HG02571 (cell line): Measurements from ENCODE around the gene TMEM86A.

Experiments used
- ATAC-seq: cut with Tn5 transposase; IDR thresholded peaks from one replicate; pipeline ENCODE4 v1.9.1; 2021; ENCODE audit warnings: mild to moderate bottlenecking, moderate library complexity; ENCODE audit not compliant: unreplicated experiment

Gene TMEM86A

DNA sequence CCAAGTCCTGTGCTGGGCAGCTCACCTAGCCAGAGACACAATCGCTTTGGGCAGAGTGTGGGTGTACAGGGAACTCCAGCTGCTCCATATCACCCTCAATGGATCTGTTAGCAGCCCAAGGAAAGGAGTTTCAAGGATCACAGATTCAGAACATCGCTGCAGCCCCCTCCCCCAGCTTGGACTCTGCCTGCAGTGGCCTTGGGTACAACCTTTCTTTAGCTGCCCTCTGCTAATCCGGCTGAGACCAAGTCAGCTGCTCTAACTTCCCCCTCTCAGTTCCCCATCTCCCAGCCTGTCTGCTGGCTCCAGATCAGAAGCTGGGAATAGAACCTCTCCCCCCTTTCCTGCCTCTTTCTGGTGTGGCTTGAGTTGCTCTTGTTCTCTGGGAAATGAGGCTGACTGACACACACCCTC, 1.3 kb downstream of the TMEM86A start:
- ATAC-seq: no peak

DNA sequence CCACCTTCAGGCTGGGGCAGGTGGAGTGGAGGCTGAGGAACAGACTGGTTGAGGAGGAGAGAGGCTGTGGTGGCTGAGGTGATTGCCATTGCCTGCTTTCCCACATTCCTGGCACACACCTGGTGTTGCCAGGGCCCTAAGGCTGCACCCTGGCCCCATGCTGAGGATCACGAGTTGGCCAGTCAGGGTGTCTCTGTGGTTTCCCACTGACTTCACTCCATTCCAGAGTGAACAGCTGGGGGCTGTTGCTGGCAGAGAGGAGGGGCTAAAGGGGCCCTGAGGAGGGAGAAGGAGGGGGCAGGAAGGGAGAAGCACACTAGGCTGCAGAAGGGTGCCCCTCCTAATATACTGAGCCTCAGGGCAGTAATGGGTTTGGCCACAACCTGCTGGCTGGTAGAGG, 1.8 kb downstream of the TMEM86A start:
- no peak for ATAC-seq

DNA sequence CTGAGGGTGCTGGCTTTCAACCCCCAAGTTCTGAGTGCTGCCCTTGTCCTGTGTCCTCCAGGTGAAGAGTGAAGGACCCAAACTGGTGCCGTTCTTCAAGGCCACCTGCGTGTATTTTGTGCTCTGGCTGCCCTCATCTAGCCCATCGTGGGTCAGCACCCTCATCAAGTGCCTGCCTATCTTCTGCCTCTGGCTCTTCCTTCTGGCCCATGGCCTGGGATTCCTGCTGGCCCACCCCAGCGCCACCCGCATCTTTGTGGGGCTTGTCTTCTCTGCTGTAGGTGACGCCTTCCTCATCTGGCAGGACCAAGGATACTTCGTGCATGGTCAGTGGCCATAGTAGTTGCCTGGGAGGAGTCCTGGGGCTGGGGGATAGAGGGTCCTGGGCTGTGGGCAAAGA, 2.3 kb downstream of the TMEM86A start:
- no peak for ATAC-seq

DNA sequence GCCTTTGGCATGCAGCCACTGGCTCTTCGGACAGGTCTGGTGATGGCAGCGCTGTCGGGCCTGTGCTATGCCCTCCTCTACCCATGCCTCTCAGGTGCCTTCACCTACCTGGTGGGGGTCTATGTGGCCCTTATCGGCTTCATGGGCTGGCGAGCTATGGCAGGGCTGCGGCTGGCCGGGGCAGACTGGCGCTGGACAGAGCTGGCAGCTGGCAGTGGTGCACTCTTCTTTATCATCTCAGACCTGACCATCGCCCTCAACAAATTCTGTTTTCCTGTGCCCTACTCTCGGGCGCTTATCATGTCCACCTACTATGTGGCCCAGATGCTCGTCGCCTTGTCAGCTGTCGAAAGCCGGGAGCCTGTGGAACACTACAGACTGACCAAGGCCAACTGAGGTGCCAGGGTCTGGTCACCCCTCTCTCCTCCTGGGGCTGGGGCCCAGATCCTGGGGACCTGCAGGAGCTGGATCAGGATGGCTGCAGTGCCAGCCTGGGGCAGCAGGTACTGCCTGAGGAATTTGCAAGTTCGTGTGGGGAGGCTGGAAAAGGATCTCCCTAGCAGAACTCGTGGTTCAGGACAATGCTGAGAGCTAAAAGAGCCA, 3.1 kb downstream of the TMEM86A start:
- ATAC-seq: no peak

DNA sequence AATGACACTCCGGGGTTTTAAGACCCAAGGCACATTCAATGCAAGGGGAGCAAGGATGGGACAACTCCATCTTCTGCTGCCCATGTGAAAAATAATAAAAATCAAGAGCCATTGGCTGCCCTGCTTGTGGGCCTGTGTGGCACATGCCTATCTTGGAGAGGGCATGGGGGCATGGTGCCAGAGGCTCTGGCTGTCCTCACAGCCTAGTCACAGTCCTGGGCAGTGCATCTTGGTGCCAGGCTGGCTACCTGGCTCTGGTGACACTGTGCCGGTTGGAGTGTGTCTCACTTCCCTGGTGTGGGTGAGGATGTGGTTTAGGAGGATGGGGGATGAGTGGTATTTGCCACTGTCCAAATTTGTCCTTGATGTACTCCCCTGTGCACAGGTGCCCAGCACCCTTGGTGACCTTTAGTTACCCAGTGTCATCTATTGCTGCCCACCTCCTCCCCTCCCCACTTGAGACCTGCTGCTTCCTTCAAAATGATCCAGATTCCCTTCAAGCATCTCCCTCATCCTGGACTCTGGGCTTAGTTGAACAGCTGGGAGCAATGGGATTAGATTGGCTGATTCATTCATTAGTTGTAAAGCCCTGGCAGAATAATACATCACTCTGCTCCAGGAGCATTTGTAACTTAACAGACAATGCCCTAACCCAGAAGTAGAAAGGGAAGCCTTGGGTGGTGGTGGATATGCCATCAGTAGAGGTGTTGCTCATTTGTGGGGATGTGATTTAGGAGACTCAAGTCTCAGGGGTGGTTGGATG, 4.6 kb downstream of the TMEM86A start:
- ATAC-seq: no peak

DNA sequence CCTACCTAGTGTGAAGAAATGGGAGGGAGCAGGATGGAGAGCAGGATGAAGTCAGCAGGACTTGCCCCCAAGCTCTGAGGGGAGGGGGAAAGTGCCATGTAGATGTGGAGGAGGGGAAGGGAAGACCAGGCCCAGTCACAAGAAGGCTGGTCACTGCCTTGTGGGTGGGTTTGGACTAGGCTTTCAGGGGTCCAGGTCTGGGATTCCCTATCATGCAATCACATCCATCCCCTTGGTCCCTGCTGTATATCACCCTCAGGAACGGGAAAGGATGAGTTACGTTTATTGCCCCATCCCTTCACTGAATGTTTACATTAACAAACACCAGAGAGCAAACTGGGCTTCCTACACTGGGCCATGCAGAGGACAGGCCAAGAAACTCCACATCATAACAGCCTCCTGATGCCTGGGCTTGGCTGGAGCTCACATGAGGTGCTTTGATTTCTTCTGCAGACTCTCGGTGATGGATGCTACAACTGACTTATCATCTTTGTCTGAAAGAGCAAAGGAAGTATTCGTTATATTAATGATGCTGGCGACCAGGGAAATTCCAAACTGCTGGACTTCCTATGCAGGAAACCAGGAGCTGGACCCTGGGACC, 5.6 kb downstream of the TMEM86A start:
- ATAC-seq: no peak

DNA sequence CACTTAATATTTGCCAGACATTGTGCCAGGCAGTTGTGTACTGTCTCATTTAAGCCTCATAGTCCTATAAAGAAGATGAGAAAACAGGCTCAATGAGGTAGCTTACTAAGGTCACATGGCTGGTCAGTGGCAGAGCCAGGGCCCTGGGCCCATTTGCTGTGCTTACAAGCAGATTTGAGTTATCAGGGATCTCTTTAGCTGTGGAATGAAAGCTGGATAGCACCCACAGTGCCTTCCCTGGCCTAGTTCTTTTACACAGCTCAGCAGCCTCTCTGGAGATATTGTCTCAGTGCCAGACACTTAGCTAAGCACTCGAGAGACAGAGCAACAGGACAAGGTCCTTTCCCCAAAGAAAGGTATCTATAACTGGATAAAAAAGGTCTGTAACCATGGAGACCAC, 6.1 kb downstream of the TMEM86A start:
- ATAC-seq: no peak

DNA sequence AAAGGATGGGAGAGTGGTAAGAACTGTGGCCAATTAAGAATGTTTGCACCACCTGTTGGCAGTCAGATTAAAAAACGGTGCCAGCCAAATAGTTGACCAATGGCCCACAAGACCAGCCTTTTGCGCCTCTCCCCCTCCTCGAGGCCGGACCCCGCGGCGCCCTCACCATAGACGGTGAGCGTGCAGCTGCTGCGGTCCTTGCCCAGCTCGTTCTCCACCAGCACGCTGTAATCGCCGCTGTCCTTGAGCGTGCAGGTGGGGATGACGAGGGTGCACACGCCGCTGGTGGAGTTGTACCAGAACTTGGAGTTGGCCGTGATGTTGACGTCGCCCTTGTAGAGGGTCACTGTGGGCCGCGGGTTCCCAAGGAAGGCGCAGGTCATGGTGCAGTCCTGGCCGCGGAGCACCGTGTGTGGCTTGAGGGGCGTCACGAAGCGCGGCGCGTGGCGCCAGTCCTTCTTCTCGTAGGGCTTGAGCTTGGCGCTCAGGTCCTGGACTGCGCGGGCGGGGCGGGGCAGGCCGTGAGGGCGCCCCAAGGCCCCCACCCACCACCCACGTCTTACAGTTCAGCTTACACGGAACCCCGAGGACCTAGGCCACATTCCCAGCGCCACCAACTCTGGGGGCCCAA, 7.2 kb downstream of the TMEM86A start:
- no peak for ATAC-seq

DNA sequence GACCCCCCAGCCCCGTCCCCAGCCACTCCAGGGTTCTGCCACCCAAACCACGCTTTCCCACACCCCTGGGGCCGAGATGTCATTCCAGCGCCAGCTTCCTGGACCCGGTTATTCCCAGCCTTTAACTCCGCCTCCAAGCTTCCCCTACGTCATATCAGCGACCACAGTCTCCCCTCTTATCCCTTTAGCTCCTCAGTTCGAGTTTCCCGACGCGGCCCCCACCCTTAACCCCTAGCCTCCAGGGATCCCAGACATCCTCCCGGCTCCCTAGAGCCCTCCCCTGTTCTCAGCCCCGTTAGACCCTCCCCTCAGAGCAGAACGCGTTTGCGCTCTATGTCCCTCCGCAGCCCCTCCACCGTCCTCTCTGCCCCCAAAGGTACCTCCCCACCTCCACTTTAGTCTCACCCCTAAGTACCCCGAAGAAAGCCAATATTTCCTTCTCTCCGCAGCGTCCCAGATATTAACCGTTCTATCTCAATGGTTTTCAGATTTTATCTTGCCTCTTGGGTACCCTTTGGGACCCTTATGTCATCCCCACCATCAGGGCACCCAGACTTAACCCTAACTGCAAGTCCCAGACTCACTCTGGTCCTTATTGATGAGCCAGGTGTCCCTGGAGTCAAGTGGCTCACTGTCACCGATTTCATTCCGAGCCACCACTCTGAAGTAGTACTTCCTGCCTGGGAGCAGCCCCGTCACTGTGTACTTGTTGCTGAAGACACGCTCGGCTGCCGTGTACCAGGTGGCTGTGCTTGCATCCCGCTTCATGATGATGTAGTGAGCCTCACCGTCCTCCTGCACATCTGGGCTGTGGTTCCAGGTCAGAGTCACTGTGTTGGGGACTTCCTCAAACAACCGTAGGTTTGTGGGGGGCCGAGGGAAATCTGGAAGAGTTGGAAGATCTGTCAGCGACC, 8.0 kb downstream of the TMEM86A start:
- ATAC-seq: peak; percentile 45

DNA sequence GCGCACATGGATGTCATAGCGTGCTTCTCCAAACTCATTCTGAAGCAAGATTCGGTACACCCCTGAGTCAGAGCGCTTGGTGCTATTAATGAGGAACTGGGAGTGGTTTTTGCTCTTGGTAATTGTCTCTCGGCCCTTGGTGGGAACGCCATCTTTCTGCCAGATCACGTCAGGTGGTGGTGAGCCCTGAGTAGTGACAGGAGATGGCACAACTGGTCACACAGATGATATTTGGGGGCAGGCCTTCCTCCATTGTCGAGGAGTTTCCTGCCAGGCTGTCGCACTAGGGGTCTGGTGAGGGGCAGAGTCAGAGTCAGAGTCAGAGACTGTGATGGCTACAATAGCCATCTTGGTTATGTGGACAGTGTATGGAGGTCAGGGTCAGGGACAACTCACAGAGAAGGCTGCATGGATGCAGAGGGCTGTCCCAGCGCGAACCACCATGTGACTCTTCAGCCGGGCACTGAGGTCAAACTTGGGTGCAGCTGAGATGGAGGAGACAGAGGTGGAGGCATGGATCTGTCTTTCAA, 9.3 kb downstream of the TMEM86A start:
- ATAC-seq: no peak

DNA sequence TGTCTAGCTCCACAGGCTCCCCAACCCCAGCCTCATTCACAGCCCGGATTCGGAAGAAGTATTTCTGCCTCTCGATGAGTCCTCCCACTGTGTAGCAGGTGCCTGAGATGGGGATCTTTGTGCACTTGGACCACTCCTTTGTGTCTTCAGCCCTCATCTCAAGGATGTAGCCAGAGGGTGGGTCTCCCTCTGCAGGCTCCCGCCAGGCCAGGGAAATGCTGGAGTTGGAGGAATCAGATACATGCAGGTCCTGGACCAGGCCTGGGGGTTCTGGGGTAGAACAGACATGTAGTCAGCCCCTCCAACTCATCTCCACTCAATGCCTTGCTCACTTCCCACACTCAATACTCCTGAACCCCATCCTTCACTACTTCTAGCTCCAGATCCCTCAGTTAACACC, 10.8 kb downstream of the TMEM86A start:
- no peak for ATAC-seq

DNA sequence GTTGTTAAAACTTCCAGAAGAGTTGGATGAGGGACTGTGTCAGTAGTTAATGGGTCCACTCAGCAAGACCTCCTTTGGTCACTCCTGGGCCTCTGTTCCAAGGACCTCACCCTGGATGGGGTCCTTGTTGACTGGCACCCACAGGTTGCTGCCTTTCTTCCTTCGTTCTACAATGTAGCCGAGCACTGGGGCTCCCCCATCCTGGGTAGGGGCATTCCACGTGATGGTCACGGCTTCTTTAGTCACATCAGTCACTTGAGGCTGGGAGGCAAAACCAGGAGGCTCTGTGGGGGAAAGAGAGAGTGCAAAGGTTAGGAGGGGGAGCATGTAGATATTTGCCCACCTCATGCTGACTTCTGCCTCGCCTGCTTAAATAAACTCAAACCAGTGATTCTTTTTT, 12.0 kb downstream of the TMEM86A start:
- no peak for ATAC-seq

DNA sequence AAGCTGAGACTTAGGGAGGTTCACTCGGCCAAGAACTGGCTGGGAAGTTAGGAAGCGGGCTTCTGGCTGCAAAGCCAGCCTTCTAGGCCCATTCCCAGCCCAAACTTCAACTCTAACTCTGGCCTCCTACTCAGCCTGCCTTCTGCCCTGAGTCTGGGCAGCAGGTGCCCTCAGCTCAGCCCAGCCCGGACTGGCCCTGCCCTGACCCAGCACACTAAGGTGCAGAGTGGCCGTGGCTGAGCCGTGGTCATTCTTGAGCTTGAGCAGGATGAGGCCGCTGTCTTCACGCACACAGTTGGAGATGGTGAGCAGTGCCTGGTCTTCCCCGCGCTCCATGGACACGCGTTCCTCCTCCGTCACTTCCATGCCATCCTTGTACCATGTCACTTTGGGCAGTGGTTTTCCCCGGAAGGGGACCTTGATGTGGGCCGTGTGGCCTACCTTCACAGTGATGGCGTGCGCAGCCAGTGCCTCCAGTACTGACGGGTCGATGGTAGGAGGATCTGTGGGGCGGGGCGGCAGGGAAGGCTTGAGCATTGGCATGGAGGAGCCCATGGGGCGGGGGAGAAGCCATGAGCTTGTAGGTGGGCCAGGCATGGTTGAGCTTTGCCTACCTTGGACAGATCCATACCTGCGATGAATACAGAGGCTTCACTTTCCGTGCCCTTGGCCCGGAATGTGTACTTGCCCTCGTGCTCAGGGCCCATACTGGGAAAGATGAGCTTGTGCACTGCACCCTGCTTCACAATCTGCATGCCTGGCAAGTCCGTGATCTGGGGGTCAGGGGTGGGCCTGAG, 15.3 kb downstream of the TMEM86A start:
- ATAC-seq: no peak

DNA sequence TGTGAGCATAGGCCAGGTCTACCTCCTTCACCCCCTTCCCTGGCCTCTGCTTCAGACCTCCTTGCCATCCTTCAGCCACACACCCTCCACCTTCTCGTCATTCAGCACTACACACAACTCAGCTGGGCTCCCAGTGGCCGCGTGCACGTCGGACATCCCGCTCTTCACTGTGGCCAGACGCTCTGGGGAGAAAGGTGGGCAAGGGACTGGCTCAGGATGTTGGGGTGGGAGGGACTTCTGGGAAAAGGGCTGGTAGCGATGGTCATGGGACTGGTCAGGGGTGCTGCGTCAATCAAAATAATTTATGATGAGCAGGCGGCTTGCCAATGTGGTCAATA, 15.8 kb downstream of the TMEM86A start:
- no peak for ATAC-seq

DNA sequence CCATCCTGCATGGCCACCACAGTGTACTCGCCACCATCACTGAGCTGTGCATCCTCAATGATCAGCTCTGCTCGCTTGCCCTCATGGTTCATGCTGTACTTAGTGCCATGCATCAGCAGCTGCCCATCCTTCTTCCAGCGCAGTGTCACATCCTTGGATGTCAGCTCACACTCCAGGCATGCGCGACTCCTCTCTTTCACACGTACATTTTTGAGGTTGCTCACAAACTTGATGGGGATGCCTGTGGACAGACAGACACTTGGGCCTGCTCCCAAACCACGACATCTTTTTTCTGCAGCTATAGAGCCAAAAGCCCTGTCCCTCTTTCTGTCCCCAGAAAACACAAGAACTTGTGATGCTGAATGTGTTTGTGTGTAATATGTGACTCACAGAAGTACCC, 16.9 kb downstream of the TMEM86A start:
- no peak for ATAC-seq

DNA sequence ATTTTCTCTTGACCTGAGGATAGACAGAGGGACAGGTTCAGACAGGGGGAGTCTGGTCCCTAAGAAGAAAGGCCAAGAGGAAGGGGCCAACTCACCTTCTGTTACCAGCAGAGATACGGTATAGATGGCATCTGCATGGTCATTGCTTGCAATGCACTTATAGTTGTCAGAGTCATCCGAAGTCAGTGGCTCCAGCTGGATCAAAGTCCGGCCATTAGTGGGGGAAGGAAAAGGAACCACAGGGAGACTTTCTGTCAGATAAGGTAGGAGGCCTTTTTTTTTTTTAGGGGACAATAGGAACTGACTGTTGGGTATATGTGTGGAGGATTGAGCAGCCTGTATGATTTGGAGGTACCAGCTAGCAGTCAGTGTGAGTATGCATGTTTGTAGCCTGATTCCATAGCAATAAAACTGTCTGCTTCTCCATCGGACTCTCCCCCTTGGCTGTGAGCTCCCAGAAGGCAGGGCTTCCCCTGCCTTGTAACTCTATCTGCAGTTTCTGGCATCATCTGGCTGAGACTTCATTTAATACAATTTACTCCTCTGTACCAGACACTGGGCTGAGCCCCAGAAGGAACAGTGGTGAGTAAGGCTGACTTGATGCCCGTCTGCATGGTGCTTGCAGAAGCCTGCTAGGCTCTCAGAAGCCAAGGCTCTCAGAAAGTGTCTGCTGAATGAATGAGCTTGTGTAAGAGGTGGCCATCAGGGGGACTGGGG, 21.7 kb downstream of the TMEM86A start:
- no peak for ATAC-seq

DNA sequence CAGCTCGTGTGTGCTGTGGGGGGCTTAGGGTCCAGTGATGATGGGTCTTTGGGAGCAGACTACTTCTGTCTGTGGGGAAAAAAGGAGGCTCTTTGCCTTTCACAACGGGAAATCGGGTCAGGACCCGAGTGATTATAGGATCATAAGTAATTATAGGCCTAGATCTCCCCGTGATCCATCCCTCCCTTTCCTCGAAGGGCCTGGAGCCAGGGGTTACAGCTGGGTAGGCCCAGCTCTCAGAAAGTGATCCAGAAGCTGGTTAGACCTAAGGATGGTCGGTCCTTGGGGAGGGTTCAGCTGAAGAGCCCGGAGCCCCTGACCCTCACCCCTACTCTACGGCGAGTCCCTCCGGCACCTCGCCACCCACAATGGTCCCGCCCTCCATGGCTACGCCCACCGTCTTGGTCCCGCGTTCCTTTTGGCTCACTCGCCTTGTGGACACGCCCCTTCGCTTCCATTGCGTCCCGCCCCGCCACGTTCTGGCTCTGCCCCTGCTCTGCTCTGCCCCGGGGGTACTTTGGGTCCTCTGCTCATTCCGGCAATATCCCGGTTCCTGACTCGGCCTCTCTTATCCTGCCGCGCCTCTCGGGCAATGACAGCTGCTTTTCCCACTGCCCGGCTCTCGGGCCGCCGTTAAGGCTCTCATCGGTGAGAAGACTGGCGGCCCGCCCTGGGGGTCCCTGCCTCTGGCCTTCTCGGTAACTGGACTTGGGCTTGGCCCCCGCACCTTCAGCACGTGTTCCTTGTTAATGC, 22.4 kb downstream of the TMEM86A start:
- ATAC-seq: peak; percentile 84

DNA sequence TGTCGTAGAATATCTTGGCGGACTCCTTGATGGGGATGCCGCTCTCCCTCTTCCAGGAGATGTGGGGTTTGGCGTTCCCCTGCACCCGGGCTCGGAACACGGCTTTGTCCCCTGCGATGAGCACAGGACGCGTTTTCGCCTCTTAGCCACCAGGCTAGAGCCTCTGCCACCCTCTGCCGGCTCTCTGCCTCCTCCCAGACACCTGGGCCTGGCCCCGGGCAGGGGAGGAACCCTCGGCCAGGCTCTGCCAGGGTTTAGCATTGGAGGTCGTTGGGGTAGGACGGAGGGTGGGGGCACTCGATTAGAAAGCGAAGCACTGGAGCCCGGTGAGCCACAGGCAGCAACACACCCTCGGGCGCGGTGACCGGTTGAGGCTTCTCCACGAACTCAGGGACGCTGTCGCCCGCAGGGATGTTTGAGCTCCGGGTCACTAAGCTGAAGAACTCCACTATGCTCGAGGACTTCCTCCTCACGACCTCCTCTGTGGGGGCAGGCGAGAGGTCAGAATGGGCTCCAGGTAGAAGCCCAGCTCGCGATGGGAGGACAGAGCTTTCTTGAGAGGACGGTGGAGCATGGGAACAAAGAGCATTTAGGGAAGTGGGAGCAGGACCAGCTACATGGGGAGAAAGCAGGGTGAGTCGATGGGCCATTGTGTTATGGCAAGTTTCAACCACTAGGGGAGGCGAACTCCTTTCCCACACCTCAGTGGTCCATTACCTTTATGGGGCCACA, 23.1 kb downstream of the TMEM86A start:
- ATAC-seq: peak; percentile 70
